HG02870 (cell line): ENCODE data around the gene CDT1.
A peak's percentile ranks its signal among the peaks of the same experiment; 100 is the strongest.

Source experiments
- ATAC-seq: cut with Tn5 transposase; IDR thresholded peaks from one replicate; pipeline ENCODE4 v1.9.1; 2021; ENCODE audit warnings: mild to moderate bottlenecking, moderate library complexity; ENCODE audit not compliant: unreplicated experiment

CDT1 gene

GRCh38 chr16:88803264-88803987, at the start of gene CDT1:
CDT1 (plus strand) TSS chr16:88803789; CDS start chr16:88803832, 43 bp downstream.
- ATAC-seq: peak; percentile 55

GRCh38 chr16:88754109-88754911, 49.3 kb upstream of the CDT1 start:
- no peak for ATAC-seq

GRCh38 chr16:88754912-88755744, 48.5 kb upstream of the CDT1 start:
- no peak for ATAC-seq

GRCh38 chr16:88755745-88756443, 47.7 kb upstream of the CDT1 start:
- no peak for ATAC-seq

GRCh38 chr16:88758227-88758943, 45.2 kb upstream of the CDT1 start:
- no peak for ATAC-seq

- ATAC-seq: no peak
Observed at GRCh38 chr16:88758944-88759244, 44.7 kb upstream of the CDT1 start.

- ATAC-seq: no peak
Observed at GRCh38 chr16:88759245-88759975, 44.2 kb upstream of the CDT1 start.

GRCh38 chr16:88759976-88760350, 43.6 kb upstream of the CDT1 start:
- ATAC-seq: no peak

GRCh38 chr16:88760424-88761142, 43.0 kb upstream of the CDT1 start:
- ATAC-seq: no peak

GRCh38 chr16:88761143-88761534, 42.5 kb upstream of the CDT1 start:
- ATAC-seq: no peak

GRCh38 chr16:88761830-88762229, 41.8 kb upstream of the CDT1 start:
- no peak for ATAC-seq

- ATAC-seq: no peak
Observed at GRCh38 chr16:88762258-88762870, 41.2 kb upstream of the CDT1 start.

- no peak for ATAC-seq
Observed at GRCh38 chr16:88762941-88763340, 40.6 kb upstream of the CDT1 start.

GRCh38 chr16:88763502-88764053, 40.0 kb upstream of the CDT1 start:
- no peak for ATAC-seq

- no peak for ATAC-seq
Observed at GRCh38 chr16:88764080-88764479, 39.5 kb upstream of the CDT1 start.

GRCh38 chr16:88764913-88765349, 38.7 kb upstream of the CDT1 start:
- no peak for ATAC-seq

GRCh38 chr16:88766975-88767374, 36.6 kb upstream of the CDT1 start:
- no peak for ATAC-seq

- ATAC-seq: no peak
Observed at GRCh38 chr16:88767546-88768070, 36.0 kb upstream of the CDT1 start.
